A673 (cell line): Measurements from ENCODE around the gene DGKA. TPM values are rescaled to one million over a fixed set of nuclear protein-coding genes. Genes with fewer than 3 reads are reported as not detected.

ENCODE experiments used
- BruUV-seq: library from RNA; stranded (reverse); fragments of 400-500 nt; replicated peaks from 2 replicates; lab custom pipeline; 2021; lab: Mats Ljungman, UMichigan
- CTCF ChIA-PET: fragments of 300-600 bp; sonication (Branson Sonifier 250); formaldehyde crosslinking; loops from one replicate; lab custom pipeline; 2022; ENCODE audit warnings: antibody characterized with exemption; lab: Charles Lee
- POLR2A ChIA-PET: fragments of 300-600 bp; sonication (Branson Sonifier 250); formaldehyde crosslinking; loops from one replicate; lab custom pipeline; 2022; ENCODE audit warnings: antibody characterized with exemption; ENCODE audit not compliant: low non-redundant PET; lab: Charles Lee
- DNase-seq: peaks from one replicate; pipeline ENCODE4 v3.0.0-alpha.2; 2015; ENCODE audit warnings: low spot score
- H3K27ac ChIP-seq: fragments of 200-600 bp; sonication (generic); 2 replicates; pipeline ENCODE4 v1.5.1; 2016; ENCODE audit warnings: mixed run types, low read depth, mild to moderate bottlenecking, mixed read lengths, antibody characterized with exemption, low read length; ENCODE audit not compliant: poor library complexity, severe bottlenecking
- H3K27me3 ChIP-seq: fragments of 200-600 bp; sonication (generic); replicated peaks from 2 replicates; pipeline ENCODE4 v1.6.1; 2017; ENCODE audit warnings: mixed run types, low read depth, mild to moderate bottlenecking, mixed read lengths, antibody characterized with exemption, low read length; ENCODE audit not compliant: insufficient read depth, poor library complexity
- H3K36me3 ChIP-seq: fragments of 200-600 bp; sonication (generic); 2 replicates; pipeline ENCODE4 v1.6.1; 2016; ENCODE audit warnings: mixed run types, mild to moderate bottlenecking, mixed read lengths, antibody characterized with exemption, low read length; ENCODE audit not compliant: insufficient read depth, poor library complexity, severe bottlenecking
- H3K4me1 ChIP-seq: fragments of 200-600 bp; sonication (generic); 2 replicates; pipeline ENCODE4 v1.6.1; 2017; ENCODE audit warnings: mixed run types, mild to moderate bottlenecking, mixed read lengths, antibody characterized with exemption, low read length; ENCODE audit not compliant: insufficient read depth, poor library complexity, severe bottlenecking
- H3K4me3 ChIP-seq: fragments of 200-600 bp; sonication (generic); 2 replicates; pipeline ENCODE4 v1.5.1; 2016; ENCODE audit warnings: low read depth, mixed run types, mild to moderate bottlenecking, mixed read lengths, low read length; ENCODE audit not compliant: poor library complexity, severe bottlenecking
- H3K9me3 ChIP-seq: fragments of 200-600 bp; sonication (generic); 2 replicates; pipeline ENCODE4 v1.6.1; 2016; ENCODE audit warnings: mixed run types, low read depth, mild to moderate bottlenecking, mixed read lengths, antibody characterized with exemption, low read length; ENCODE audit not compliant: poor library complexity, severe bottlenecking
- CTCF ChIP-seq: fragments of 300-800, 200-600 bp; sonication (generic); conservative IDR thresholded peaks from 2 replicates; pipeline ENCODE4 v1.5.1; 2017; ENCODE audit warnings: low read depth, mild to moderate bottlenecking, antibody characterized with exemption, low read length, moderate library complexity, mixed read lengths
- EZH2 ChIP-seq: fragments of 200-600 bp; sonication (generic); IDR thresholded peaks from 2 replicates; pipeline ENCODE4 v1.6.1; 2017; ENCODE audit warnings: borderline replicate concordance, low read depth, mild to moderate bottlenecking, mixed read lengths, antibody characterized with exemption, low read length; ENCODE audit not compliant: poor library complexity, severe bottlenecking
- intact Hi-C: fragments of 100-400 bp; cut with micrococcal nuclease; formaldehyde crosslinking; loops from one replicate; pipeline ENCODE4 v1.10.0; 2022; ENCODE audit not compliant: unreplicated experiment
- total RNA-seq: library from RNA; stranded (reverse); gene quantifications from 2 replicates; pipeline ENCODE4 v1.2.3, GENCODE V29; 2021

DGKA gene
- total RNA-seq, 1 experiment from 2014 or later, result 10.1 TPM

GRCh38 chr12:55973599-55974307, 42.8 kb downstream of the DGKA start, which contains the start of gene RAB5B:
Gene RAB5B (plus strand): TSS chr12:55974078. CDS start chr12:55986961, 12,883 bp downstream.
- TF ChIP-seq CTCF (no peak), EZH2 (no peak)
- H3K27ac ChIP-seq, result peak within 1 kb of the TSS; percentile 81
- H3K4me3 ChIP-seq, result peak within 1 kb of the TSS; percentile 92
- ChIA-PET POLR2A (interaction anchor here (0.6 to 0.9 kb wide), 3 partner anchors 33 to 144 kb away, joined by 3 to 28 read pairs (median 3); partner anchors contain the start of gene DNAJC14), CTCF (interaction anchor here (0.6 to 1.2 kb wide), 4 partner anchors 22 to 830 kb away, joined by 5 to 7 read pairs (median 6); no protein-coding TSS in a partner anchor)
- peaks cover 22% of the 10 kb centered on the region for H3K36me3 ChIP-seq
- intact Hi-C loops, result no loop called here
- H3K27me3 ChIP-seq, result no peaks in the 10 kb centered on the region
- BruUV-seq, result no TSS peak
- H3K9me3 ChIP-seq, result no peaks in the 10 kb centered on the region
- peak; percentile 100 for DNase-seq
- H3K4me1 ChIP-seq, result peaks cover 8% of the 10 kb centered on the region

GRCh38 chr12:55974308-55974730, 43.4 kb downstream of the DGKA start:
- peak overlapping the region; percentile 92 for H3K4me3 ChIP-seq
- no TSS peak for BruUV-seq
- intact Hi-C loops, result no loop called here
- peak overlapping the region; percentile 81 for H3K27ac ChIP-seq
- no peaks in the 10 kb centered on the region for H3K27me3 ChIP-seq
- no peaks in the 10 kb centered on the region for H3K9me3 ChIP-seq
- POLR2A ChIA-PET, result interaction anchor here (0.7 kb wide), 1 partner anchor 33 kb away, joined by 3 read pairs; no protein-coding TSS in a partner anchor
- peaks cover 7% of the 10 kb centered on the region for H3K4me1 ChIP-seq
- TF ChIP-seq CTCF (no peak), EZH2 (no peak)
- CTCF ChIA-PET, result interaction anchor here (1.2 kb wide), 2 partner anchors 21 to 34 kb away, joined by 5 to 6 read pairs; no protein-coding TSS in a partner anchor
- DNase-seq, result peak; percentile 27
- peaks cover 20% of the 10 kb centered on the region for H3K36me3 ChIP-seq

- CTCF ChIA-PET, result no interaction called here
Observed at GRCh38 chr12:55978393-55978792, 47.4 kb downstream of the DGKA start.

More at GRCh38 chr12:55978393-55978792, 47.4 kb downstream of the DGKA start:
- peaks cover 11% of the 10 kb centered on the region for H3K36me3 ChIP-seq
- no peak for DNase-seq
- POLR2A ChIA-PET, result no interaction called here
- intact Hi-C loops, result no loop called here
- no peak overlapping the region for H3K27ac ChIP-seq
- H3K9me3 ChIP-seq, result no peaks in the 10 kb centered on the region
- H3K4me3 ChIP-seq, result no peak overlapping the region
- H3K4me1 ChIP-seq, result no peaks in the 10 kb centered on the region
- H3K27me3 ChIP-seq, result no peaks in the 10 kb centered on the region
- no TSS peak for BruUV-seq
- no peak for TF ChIP-seq CTCF
- TF ChIP-seq EZH2, result no peak
